ENCODE results near the gene RUBCNL. TPM values are rescaled to one million over a fixed set of nuclear protein-coding genes. Genes with fewer than 3 reads are reported as not detected.

The RUBCNL gene
- total RNA-seq, 4 donors from 2014 or later, result 1.5 to 6.8 (median 2.9) TPM

DNA sequence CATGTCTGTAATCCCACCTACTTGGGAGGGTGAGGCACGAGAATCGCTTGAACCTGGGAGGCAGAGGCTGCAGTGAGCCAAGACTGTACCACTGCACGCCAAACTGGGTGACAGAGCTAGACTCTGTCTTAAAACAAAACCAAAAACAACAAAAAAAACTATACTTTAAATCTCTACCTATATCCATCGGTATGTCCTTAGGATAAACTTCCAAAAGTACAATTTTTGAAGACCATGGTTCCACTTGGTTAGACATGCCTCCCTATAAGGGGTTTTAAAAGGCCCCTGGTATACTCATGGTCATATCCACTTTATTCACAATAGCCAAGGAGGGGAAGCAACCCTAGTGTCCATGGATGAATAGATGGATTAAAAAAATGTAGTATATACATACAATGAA, 39.8 kb downstream of the RUBCNL start:
- Histone ChIP-seq H3K27ac (no peak overlapping the region), H3K4me3 (no peak overlapping the region), H3K36me3 (no peaks in the 10 kb centered on the region), H3K27me3 (no peaks in the 10 kb centered on the region), H3K4me1 (no peaks in the 10 kb centered on the region), H3K9me3 (no peaks in the 10 kb centered on the region)
- 90 to 100% methylated on average over 1 to 4 of the region's 4 CpGs for WGBS, 2 donors (ENCODE audit: low coverage in 1 of 2)
- ATAC-seq, result no peak
- TF ChIP-seq POLR2AphosphoS5 (IDR thresholded peaks at IDR 0.05) (no peak), EP300 (IDR thresholded peaks at IDR 0.05) (no peak)

DNA sequence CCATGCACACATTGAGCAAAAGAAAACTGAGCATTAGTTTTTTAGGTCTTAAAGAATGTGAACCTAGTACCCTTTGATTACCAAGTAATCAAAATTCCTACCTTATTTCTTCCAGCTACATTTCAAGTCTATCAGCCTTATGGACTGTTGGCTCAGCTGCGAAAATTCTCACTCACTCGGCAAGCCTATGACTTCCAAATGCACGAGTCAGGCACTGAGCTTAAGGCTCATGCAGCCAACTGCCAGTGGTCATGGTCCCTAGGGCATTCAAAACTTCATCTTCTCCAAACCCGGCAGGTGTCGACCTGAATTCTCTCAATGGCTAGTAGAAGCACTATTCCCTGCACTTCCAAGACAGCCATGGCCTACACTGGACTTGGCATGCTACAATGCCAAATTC, 41.2 kb downstream of the RUBCNL start:
- H3K4me3 ChIP-seq, result no peak overlapping the region
- TF ChIP-seq POLR2A (IDR thresholded peaks at IDR 0.05) (no peak), EP300 (IDR thresholded peaks at IDR 0.05) (no peak), POLR2AphosphoS5 (IDR thresholded peaks at IDR 0.05) (no peak)
- TF ChIP-seq, protein P1, sequence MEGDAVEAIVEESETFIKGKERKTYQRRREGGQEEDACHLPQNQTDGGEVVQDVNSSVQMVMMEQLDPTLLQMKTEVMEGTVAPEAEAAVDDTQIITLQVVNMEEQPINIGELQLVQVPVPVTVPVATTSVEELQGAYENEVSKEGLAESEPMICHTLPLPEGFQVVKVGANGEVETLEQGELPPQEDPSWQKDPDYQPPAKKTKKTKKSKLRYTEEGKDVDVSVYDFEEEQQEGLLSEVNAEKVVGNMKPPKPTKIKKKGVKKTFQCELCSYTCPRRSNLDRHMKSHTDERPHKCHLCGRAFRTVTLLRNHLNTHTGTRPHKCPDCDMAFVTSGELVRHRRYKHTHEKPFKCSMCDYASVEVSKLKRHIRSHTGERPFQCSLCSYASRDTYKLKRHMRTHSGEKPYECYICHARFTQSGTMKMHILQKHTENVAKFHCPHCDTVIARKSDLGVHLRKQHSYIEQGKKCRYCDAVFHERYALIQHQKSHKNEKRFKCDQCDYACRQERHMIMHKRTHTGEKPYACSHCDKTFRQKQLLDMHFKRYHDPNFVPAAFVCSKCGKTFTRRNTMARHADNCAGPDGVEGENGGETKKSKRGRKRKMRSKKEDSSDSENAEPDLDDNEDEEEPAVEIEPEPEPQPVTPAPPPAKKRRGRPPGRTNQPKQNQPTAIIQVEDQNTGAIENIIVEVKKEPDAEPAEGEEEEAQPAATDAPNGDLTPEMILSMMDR (IDR thresholded peaks at IDR 0.05), result no peak
- WGBS, 2 donors (ENCODE audit: low coverage in 1 of 2), result 68 to 83% methylated on average over 2 to 5 of the region's 5 CpGs
- no peaks in the 10 kb centered on the region for H3K9me3 ChIP-seq
- no peak for ATAC-seq
- no peak overlapping the region for H3K27ac ChIP-seq
- H3K4me1 ChIP-seq, result no peaks in the 10 kb centered on the region
- no peaks in the 10 kb centered on the region for H3K27me3 ChIP-seq
- H3K36me3 ChIP-seq, result no peaks in the 10 kb centered on the region

DNA sequence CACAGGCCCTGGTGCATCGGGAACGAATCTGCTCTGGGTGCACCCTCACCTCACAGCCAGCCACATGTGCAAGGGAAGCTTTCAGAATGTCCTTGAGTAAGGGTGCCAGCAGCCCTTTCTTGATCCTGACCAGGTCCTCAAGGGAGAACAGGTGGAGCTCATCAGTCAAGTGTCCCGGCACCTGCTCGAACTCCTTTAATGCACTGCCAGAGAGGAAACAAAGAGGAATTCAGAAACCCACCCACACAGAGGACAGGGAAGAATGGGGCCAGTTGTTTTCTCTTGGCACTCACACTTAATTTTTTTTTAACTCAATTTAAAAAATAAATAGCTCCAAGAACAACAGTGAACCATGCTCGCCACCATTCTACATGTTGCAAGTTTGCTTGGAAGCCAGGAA, 41.7 kb downstream of the RUBCNL start:
- no peak overlapping the region for H3K27ac ChIP-seq
- TF ChIP-seq EP300 (IDR thresholded peaks at IDR 0.05) (no peak), POLR2AphosphoS5 (IDR thresholded peaks at IDR 0.05) (no peak), POLR2A (IDR thresholded peaks at IDR 0.05) (no peak)
- TF ChIP-seq, protein P1 (IDR thresholded peaks at IDR 0.05), result no peak
- H3K4me3 ChIP-seq, result no peak overlapping the region
- 39 to 76% methylated on average over 2 to 3 of the region's 5 CpGs for WGBS, 2 donors (ENCODE audit: low coverage in 1 of 2)
- H3K27me3 ChIP-seq, result no peaks in the 10 kb centered on the region
- no peak for ATAC-seq
- H3K9me3 ChIP-seq, result no peaks in the 10 kb centered on the region
- no peaks in the 10 kb centered on the region for H3K4me1 ChIP-seq
- no peaks in the 10 kb centered on the region for H3K36me3 ChIP-seq

DNA sequence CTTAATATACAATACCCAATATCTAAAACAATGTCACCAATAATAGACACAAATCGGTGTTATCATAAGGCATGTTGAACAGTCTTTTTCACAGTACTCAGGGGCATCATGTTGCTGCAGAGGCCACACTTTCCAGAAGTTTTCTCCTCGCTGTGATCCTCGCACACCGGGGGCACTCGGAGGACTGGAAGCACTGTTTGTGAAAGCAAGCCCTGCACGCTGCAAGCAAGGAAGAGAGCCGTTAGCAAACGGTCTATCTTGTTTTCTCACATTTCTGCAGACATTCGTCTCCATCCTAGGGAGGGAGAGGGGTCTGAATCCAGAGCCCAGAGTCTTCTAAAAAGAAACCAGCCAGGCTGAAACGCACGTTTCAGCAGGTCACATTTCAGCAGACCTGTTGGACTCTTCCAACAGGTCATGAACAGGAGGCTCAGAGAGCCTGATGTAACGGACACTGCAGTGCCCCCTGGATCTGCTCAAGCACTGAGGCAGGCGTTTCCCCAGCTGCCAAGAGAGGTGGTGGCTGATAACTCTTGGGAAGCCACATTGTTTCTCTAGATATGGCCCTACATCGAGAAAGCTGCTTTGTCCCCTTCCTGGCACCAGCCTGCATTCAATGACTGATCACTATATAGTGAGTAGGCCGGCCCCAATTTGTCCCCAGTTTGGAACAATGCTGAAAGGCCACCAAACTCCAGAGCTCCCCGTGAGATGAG, 43.6 kb downstream of the RUBCNL start:
- Histone ChIP-seq H3K9me3 (no peaks in the 10 kb centered on the region), H3K4me3 (no peak overlapping the region), H3K4me1 (no peaks in the 10 kb centered on the region), H3K27ac (no peak overlapping the region), H3K27me3 (no peaks in the 10 kb centered on the region), H3K36me3 (no peaks in the 10 kb centered on the region)
- TF ChIP-seq POLR2A (IDR thresholded peaks at IDR 0.05) (no peak), POLR2AphosphoS5 (IDR thresholded peaks at IDR 0.05) (no peak), EP300 (IDR thresholded peaks at IDR 0.05) (no peak)
- TF ChIP-seq, protein P1 (IDR thresholded peaks at IDR 0.05), result no peak
- 90 to 100% methylated on average over 2 of the region's 16 CpGs for WGBS, 2 donors (ENCODE audit: low coverage in 1 of 2)
- ATAC-seq, result no peak

GRCh38 chr13:46342538-46342937, 44.5 kb downstream of the RUBCNL start:
- Histone ChIP-seq H3K9me3 (no peaks in the 10 kb centered on the region), H3K27me3 (no peaks in the 10 kb centered on the region), H3K36me3 (no peaks in the 10 kb centered on the region), H3K4me3 (no peak overlapping the region), H3K4me1 (no peaks in the 10 kb centered on the region), H3K27ac (no peak overlapping the region)
- TF ChIP-seq EP300 (IDR thresholded peaks at IDR 0.05), result no peak
- TF ChIP-seq, protein P1 (IDR thresholded peaks at IDR 0.05), result no peak
- 62 to 66% methylated on average over 3 of the region's 3 CpGs for WGBS, 2 donors (ENCODE audit: low coverage in 1 of 2)
- ATAC-seq, result no peak

Data from gastroesophageal sphincter (tissue), 4 donors.